HG03280 (cell line): Measurements from ENCODE around the gene CPLX1.

ENCODE experiments used
- ATAC-seq: cut with Tn5 transposase; IDR thresholded peaks from one replicate; pipeline ENCODE4 v1.9.1; 2021; ENCODE audit warnings: mild to moderate bottlenecking, moderate library complexity; ENCODE audit not compliant: unreplicated experiment

The CPLX1 gene

DNA sequence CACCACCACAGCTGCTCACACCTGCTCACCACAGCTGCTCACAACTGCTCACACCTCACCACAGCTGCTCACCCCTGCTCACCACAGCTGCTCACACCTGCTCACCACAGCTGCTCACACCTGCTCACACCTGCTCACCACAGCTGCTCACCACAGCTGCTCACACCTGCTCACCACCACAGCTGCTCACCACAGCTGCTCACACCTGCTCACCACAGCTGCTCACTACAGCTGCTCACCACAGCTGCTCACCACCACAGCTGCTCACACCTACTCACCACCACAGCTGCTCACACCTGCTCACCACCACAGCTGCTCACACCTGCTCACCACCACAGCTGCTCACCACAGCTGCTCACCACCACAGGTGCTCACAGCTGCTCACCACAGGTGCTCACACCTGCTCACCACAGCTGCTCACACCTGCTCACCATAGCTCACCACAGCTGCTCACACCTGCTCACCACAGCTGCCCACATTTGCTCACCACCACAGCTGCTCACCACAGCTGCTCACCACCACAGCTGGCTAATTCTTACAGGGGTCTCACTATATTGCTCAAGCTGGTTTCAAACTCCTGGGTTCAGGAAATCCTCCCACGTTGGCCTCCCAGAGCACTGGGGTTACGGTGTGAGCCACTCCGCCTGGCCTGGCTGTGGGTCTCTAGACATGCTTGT is 30.4 kb upstream of the CPLX1 start:
- ATAC-seq, result no peak

DNA sequence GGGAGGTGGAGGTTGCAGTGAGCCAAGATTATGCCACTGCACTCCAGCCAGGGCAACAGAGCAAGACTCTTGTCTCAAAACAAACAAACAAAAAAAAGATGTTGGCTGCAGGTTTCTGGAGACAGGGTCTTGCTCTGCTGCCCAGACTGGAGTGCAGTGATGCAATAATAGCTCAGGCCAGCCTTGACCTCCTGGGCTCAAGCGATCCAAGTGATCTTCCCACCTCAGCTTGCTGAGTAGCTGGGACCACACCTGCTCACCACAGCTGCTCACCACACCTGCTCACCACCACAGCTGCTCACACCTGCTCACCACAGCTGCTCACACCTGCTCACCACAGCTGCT is 29.9 kb upstream of the CPLX1 start:
- ATAC-seq, result no peak

DNA sequence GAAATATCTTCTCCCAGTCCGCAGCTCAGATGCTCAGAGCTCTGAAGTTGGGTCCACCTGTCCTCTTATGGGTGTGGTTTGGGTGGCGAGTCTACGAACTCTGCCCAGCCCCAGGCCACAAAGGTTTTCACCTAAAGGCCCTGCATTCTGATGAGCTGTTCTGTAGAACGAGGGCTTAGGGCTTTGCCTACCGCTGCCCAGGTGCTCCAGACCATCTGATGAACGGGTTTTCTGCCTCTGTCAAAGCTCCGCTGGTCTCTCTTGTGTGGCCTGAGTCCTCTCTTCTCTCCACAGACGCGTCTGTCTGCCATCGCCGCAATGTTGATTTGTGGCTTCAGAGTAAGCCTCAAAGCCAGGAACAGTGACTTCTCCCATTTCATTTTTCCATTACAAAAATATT is 28.4 kb upstream of the CPLX1 start:
- no peak for ATAC-seq

DNA sequence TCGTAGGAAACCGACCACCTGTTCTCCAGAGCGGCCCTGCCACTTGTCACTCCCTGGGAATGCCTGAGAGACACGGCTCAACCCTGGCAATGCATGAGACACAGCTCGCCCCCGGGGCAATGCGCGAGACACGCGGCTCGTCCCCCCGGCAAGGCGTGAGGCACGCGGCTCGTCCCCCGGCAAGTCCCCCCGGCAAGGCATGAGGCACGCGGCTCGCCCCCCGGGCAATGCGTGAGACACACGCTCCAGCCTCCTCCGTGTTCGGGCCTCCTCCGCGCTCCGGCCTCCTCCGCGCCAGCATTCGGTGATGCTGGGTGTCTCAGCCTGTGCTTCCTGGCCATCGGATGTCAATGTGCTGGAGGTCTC is 27.5 kb upstream of the CPLX1 start:
- ATAC-seq, result no peak

DNA sequence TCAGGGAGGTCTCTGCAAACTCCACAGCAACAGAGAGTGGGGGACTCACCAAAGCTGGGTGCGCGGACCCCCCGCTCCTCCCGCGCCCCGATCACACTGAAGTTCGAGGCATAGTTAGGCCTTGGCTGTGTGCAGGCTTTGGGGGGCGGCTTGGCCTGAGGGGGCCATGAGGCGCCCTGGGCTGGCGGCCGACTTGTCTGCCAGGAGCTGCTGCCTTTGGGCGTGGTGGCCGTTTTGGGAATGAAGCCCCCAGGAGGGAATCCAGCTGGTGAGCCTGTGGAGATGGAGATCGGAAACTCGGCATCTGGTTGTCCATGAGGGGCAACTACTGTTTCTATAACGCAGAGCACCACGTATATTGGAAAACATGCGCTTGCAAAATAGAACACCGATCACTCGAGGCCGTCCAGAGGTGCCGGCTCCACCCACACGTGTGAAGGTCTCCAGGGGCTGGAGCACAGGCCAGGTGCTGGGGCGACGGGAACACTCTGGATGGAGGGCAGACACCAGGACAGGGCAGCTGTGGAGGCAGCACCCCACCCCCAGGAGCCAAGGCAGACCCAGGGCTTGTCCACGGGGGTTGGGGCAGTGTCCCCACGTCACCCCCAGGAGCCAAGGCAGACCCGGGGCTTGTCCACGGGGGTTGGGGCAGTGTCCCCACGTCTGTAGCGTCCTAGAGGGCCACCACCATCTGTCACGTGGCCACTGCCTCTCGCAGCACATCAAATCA is 25.9 kb upstream of the CPLX1 start:
- ATAC-seq, result no peak

DNA sequence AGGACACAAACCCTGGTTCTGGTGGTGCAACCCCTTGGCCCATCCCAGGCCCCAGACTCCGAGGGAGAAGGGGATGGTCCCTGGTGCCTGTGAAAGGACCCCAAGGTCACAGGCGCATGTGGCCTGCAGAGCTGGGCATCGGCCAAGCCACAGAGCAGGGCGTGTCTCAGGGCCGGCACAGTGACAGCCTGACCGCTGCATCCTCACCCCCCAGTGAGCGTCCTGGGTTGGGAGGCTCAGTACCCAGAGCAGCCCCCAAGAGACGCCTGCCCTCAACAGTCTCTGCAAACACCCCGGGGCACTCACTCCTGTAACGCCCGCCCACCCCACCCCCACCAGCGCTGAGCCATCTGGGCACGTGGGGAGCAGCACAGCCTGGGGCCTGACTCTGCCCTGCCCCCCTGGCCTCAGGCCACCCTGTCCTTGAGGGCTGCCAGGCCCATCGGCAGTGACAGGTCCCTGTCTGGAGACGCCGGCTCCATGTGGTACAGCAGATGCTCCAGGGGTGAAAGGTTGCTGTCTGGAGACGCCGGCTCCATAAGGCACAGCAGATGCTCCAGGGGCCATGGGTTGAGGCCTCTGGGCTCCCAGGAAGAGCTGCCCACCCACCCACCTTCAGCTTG is 24.5 kb upstream of the CPLX1 start:
- no peak for ATAC-seq

DNA sequence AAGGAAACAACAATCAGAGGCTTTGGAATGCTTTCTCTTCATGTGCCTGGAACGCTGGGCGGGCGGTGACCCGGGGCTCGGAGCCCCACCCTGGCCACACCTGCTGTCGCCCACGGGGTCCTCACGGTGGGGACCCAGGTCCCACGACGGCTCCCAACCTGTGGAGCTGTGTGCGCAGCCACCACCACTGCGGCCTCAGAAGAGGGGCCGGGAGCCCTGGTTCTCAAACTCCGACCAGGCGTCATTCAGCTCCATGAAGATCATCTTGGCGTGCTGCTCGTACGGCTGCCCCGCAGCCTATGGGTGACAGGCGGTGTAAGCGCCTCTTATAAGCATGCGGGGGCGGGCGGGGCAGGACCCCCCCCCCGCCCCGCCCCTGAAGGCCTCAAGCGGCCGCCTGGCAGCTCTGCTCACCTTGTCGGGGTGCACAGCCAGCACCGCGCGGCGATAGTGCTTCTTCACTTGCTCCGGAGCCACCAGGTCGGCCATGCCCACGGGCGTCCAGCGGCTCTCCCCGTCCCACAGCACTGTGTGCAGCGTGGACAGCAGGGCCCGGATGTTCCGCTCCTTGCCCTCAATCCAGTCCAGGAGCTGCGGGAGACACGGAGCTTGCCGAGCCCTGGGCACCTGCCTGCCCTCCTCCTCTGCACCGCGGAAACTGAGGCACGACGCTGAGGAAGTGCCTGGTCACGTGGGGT is 23.7 kb upstream of the CPLX1 start:
- ATAC-seq, result no peak

DNA sequence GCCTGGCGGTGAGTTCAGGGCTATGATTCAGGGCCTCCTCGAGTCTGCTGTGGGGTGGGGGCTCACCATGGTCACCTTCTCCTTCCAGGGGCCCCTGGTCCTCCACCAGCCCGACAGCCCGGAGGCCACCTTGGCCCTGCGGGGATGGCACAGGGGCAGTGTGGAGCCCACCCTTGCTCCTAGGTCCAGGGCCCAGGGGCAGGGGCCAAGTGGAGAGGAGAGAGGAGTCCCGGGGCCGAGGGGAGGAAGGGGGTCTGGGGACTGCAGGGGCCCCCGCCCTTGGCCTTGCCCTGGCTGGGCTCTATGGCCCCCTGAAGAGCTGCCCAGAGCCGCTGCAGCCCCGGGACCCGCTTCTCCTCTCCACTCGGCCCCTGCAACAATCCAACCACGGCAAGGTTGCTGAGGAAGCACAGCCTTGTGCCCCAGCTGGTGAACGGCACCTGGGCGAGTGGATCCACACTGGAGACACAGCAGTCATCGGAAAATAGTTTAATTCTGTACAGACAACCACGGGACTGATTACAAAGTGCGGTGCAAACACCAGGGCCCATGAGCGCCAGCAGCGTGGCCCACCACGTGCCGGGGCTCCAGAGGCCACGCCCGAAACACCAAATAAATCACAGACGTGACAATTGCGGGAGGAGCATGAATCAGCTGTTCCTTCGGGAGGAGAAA is 23.0 kb upstream of the CPLX1 start:
- no peak for ATAC-seq

DNA sequence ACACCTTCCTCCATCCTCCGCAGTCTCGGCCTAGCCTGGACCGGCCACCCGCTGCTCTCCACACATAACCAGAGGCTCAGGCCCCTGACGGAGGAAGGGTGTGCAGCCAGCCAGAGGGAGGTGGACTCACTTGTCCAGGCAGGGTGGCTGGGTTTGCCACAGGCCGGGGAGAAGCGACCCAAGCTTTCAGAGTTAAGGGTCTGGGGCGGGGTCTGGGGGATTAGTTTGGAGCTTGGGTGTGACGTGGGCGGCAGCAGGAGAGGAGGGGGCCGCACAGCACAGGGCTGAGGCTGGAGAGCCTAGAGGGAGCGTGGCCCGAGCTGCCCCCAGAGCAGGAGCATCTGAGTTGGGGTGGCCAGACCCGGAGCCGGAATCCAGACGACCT is 22.4 kb upstream of the CPLX1 start:
- no peak for ATAC-seq

DNA sequence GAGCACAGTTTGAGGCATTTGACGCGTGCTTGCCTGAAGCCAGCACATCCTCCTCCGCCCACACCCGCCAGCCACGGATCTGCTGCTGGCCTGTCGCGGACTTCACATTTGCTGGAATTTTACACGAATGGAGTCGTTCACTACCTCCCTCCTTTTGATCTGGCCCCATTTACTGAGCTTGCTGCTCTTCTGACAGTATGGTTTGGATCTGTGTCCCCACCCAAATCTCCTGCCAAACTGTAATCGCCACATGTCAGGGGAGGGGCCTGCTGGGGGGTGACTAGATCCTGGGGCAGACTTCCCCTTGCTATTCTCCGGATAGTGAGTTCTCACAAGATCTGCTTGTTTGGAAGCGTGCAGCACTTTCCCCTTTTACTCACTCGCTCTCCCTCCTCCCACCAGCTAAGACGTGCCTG is 19.9 kb upstream of the CPLX1 start:
- no peak for ATAC-seq

DNA sequence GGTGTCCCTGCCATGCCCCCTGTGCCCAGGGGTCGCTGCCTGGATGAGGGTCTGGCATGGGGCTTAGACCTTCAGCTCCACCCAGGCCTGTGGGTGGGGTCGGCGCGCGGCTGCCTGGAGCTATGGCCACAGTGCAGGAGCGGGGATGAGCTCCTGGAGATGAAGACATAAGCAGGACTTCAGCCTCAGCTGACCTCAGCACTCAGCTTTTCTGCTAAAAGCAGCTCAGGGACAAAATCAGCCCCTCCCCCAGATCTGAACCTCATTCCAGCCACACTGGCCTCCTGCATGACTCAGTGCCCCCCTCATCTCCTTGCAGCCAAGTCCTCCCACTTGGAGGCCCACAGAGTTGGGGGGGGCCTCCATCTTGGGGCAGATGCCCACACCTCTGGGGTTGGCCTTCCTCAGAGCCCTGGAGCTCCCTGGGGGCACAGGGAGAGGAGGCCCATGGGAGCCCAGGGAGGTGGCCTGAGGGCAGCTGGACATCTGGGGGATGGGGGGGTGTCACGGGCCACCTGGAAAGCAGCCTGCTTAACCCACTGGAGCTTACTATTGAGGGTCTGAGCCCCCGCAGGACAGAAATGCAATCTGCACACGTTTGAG is 19.4 kb upstream of the CPLX1 start:
- ATAC-seq, result no peak

DNA sequence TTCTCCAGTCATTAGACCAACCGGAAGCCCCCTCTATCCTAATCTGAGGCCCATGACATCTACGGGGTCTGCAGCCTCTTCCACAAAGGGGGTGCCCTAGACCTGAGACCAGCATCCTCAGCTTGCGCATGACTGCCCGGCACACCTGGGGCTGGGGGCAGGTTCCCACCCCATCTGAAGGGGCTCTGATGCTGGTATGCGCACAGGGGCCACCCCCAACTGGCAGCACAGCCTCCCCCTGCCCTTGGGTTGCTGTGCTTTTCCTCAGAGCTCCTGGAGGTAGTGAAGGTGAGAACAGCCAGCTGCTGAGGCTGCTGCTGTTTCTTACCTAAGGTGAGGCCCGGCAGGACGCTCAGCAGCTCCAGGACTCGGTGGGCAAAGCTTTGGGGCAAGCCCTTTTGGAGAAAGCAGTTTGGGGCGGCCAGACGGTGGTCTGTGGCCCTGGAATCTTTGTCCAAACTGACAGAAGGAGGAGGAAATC is 18.9 kb upstream of the CPLX1 start:
- no peak for ATAC-seq

DNA sequence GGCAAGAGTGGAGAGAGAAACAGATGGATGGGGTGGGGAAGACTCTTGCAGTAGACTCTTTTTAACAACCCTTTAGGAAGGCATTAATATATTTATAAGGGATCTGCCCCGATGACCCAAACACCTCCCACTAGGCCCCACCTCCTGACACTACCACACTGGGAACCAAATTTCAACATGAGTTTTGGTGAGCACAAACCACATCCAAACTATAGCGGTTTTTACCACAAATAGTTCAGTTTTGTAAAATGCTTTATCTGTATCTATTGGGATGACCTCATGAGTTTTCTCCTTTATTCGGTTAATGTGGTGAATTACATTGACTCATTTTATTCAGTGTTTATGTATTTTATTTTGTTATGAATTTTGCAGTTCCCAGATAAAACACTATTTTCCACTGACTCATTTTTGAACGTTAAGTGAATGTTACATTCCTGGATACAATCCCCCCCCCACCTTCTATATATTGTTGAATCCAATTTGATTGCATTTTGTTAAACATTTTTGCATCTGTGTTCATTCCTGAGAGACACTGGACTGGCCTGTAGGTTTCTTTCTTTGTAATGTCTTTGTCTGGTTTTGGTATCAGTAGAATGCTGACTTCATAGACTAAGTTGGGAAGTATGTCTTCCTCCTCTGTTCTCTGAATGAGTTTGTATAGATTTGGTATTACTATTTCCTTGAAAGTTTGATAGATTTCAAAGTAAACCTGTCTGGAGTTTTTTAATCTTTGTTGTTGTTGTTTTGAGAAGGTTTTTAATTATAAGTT is 13.9 kb upstream of the CPLX1 start:
- ATAC-seq, result no peak

DNA sequence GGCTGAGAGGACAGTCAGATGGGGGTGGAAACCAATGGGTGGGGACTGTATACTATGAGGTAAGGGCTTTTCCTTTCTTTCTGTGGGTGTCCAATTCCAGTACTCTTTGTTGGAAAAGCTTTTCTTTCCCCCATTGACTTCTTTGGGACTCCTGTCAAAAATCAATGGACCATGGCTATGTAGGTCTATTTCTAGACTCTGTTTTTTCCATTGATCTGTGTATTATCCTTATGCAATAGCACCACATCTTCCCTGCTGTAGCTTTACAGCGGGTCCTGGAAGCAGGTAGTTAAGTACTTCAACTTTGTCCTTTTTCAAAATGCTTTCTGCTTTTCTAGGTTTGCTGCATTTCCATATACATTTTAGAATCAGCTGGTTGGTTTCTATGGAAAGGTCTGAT is 11.8 kb upstream of the CPLX1 start:
- ATAC-seq, result no peak

DNA sequence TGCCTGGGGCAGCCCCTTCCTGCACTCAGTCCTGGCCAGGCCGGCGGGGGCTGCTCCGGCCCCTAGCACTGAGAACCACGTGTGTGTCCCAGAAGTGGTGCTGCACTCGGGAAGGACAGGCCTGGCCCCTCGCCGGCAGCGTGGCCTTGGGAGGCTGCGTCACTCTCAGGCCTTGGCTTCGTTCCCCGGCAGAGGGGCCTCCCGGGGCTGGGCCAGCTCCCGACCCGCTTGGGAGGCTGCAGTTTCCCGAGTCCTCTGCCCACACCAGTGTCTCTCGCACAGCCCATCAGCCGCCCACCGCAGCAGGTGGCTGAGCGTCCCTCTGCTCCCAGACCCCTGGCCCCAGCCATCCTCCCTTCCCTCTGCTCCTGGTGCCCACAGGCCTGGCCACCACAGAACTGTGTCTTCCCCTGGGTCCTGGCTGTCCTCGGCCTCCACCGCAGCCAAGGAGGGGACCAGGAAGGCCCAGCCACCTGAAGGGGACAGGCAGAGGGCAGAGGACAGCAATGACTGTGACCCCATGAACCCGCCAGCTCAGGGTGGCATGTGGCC is 10.9 kb upstream of the CPLX1 start:
- ATAC-seq, result no peak

DNA sequence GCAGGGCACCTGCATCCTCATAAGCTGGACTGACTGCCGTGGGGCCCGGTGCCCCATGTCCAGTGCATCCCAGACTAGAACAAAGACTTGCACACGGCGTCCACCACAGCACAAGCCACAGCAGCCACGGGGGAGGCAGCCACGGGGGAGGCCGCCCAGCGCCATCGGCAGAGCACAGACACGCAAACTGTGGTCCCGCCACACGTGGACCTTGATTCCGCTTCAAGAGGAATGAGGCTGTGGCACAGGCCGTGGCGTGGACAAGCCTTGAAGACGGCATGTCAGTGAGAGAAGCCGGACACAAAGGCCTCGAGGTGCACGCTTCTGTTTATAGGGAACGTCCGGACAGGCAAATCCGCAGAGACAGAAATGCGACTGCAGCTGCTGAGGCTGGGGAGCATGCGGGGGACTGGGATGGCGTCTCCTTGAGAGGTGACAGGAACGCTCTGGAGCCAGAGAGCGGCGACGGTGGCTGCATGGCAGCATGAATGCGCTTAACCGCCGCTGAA is 10.1 kb upstream of the CPLX1 start:
- no peak for ATAC-seq

DNA sequence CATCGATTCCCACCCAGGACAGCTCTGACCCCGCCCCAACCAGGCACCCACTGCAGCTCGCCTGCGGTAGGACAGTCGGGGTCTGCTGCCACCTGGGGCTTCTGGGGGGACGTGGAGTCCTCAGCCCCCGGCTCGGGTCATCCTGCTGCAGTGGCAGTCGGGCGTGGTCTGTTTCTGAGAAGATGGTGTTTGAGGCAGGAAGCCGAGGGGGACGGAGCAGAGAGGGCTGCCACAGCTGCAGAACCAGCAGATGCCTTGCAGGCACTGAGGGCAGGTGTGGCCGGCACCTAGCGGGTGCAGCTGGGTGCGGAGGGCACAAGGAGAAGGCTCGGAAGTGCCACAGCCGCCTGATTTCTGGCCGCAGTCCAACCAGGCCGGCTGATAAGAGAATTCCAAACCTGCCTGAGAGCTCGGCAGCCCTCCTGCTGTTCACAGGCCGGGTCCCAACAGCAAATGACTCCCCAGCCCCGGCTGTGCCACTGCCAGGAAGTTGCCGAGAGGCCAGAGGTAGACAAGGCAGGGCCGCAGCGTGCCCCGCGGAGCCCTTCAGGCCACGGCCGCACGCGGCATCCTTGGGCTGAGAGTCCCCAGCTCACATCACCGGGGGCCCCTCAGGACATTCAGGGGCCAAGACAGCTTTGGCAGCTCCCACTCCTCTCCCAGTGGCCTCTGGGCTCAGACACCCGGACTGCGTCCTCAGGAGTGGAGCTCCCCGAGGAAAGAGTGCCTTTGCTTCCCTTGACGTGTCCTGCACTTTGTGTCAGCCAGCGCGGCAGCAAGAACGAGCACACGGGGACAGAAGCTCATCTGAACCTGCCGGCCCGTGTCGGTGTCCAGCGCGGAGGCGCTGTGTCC is 9.4 kb upstream of the CPLX1 start:
- ATAC-seq, result no peak

DNA sequence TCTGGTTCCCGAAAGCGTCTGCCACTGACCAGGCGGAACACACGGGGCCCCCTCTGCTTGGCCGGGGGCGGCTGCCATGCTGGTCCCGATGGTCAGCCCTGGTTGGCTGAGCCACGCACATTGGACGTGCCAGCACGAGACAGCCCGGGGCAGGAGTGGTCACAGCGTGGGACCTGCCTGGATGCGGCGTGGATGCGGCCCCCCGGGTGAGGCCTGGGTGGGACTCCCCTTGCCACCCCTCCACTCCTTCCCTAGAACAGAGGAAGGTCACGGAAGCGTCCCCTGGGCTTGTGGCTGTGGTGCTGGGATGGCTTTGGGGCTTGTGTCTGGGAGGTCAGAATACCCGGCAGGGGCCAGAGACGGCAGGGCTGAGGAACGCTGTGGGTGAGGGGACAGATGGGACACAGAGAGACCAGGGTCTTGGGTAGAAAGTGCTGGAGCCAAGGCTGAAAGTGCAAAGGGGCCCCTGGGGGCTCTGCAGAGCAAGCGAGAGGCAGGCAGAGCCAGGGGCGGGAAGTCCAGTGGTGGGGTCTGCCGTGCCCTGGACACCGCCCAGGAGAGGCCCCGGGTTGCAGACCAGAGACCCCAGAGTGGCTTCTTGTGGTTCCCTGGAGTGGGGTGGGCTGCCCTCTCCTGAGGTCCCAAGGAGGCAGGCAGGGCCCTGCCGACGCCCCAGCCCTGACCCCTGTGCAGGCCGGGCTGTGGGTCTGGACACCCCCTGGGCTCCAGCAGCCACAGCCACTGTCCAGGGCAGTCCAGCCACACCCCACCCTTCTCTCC is 8.6 kb upstream of the CPLX1 start:
- no peak for ATAC-seq
